Common myeloid progenitor, CD34-positive (primary cell): ENCODE data around the gene ZBTB25.

ENCODE experiments used
- CTCF ChIA-PET: fragments of 350-600 bp; sonication (Branson Sonifier 250); formaldehyde crosslinking; loops from one replicate; lab custom pipeline; 2021; ENCODE audit warnings: antibody characterized with exemption; lab: Charles Lee
- POLR2A ChIA-PET: fragments of 350-600 bp; sonication (Branson Sonifier 250); formaldehyde crosslinking; loops from one replicate; lab custom pipeline; 2021; ENCODE audit warnings: antibody characterized with exemption; lab: Charles Lee
- DNase-seq, 3 donors: peaks; one replicate each; pipeline versions ENCODE4 v3.0.0 to v3.0.0-alpha.2; 2013
- H3K27ac ChIP-seq, 2 experiments: 1 replicate in 1 of 2; 2 replicates in 1 of 2; pipeline ENCODE4 v1.7.0; 2013; ENCODE audit warnings: inconsistent platforms in 2 of 2, low read length in 2 of 2, mild to moderate bottlenecking in 2 of 2, low read depth in 1 of 2, moderate library complexity in 1 of 2; ENCODE audit not compliant: severe bottlenecking in 2 of 2, insufficient read depth in 1 of 2, poor library complexity in 1 of 2
- H3K27me3 ChIP-seq, 5 experiments: replicated peaks in 2 of 5; 1 replicate in 3 of 5; 2 replicates in 2 of 5; pipeline versions ENCODE4 v1.6.1 to v1.7.0; 2013; ENCODE audit warnings: low read length in 4 of 5, mild to moderate bottlenecking in 2 of 5, moderate library complexity in 2 of 5, inconsistent platforms in 1 of 5; ENCODE audit not compliant: insufficient read depth in 5 of 5, control insufficient read depth in 4 of 5
- H3K36me3 ChIP-seq, 4 experiments: 1 replicate in 2 of 4; 2 replicates in 2 of 4; pipeline versions ENCODE4 v1.6.1 to v1.7.0; 2013; ENCODE audit warnings: low read length in 3 of 4, control low read depth in 1 of 4, mild to moderate bottlenecking in 1 of 4; ENCODE audit not compliant: control insufficient read depth in 4 of 4, insufficient read depth in 4 of 4
- H3K4me1 ChIP-seq, 4 experiments: 1 replicate in 3 of 4; 2 replicates in 1 of 4; pipeline versions ENCODE4 v1.6.1 to v1.7.1; 2013; ENCODE audit warnings: low read length in 3 of 4, mild to moderate bottlenecking in 3 of 4, control low read depth in 1 of 4, inconsistent platforms in 1 of 4, moderate library complexity in 1 of 4; ENCODE audit not compliant: control insufficient read depth in 4 of 4, insufficient read depth in 4 of 4; ENCODE audit errors: control extremely low read depth in 1 of 4
- H3K4me3 ChIP-seq, 7 experiments: 1 replicate in 4 of 7; 2 replicates in 3 of 7; pipeline versions ENCODE4 v1.5.1 to v1.7.0; 2013; ENCODE audit warnings: mild to moderate bottlenecking in 7 of 7, low read length in 6 of 7, moderate library complexity in 6 of 7, inconsistent platforms in 2 of 7, low read depth in 2 of 7, control low read depth in 1 of 7; ENCODE audit not compliant: insufficient read depth in 4 of 7, control insufficient read depth in 1 of 7; ENCODE audit errors: extremely low read depth in 1 of 7
- H3K9me3 ChIP-seq, 5 experiments: 1 replicate in 4 of 5; 2 replicates in 1 of 5; pipeline versions ENCODE4 v1.6.1 to v1.7.1; 2013; ENCODE audit warnings: low read length in 4 of 5, mild to moderate bottlenecking in 2 of 5, inconsistent platforms in 1 of 5, low read depth in 1 of 5, moderate library complexity in 1 of 5; ENCODE audit not compliant: control insufficient read depth in 4 of 5, insufficient read depth in 2 of 5; ENCODE audit errors: control extremely low read depth in 1 of 5
- WGBS: methylation state at CpG from one replicate; pipeline ENCODE4 v1.1.5; 2013; ENCODE audit not compliant: insufficient coverage; 5-methylcytosine and 5-hydroxymethylcytosine counted together

Gene ZBTB25

DNA sequence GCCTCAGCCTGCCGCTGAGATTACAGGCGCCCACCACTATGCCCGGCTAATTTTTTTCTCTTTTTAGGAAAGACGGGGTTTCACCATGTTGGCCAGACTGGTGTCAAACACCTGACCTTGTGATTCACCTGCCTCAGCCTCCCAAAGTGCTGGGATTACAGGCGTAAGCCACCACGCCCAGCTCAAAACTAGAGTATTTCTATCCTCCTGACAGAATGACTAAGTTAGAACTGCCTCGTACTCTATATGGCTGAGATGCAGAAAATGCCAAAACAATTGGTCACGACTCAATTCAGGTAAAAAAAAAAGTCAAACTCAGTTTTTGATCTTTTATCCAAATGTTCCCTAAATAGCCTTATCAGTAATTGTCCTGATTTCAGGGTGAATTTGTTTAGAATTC lies 27.2 kb downstream of the ZBTB25 start:
- no peaks in the 10 kb centered on the region for H3K9me3 ChIP-seq
- POLR2A ChIA-PET: no interaction called here

DNA sequence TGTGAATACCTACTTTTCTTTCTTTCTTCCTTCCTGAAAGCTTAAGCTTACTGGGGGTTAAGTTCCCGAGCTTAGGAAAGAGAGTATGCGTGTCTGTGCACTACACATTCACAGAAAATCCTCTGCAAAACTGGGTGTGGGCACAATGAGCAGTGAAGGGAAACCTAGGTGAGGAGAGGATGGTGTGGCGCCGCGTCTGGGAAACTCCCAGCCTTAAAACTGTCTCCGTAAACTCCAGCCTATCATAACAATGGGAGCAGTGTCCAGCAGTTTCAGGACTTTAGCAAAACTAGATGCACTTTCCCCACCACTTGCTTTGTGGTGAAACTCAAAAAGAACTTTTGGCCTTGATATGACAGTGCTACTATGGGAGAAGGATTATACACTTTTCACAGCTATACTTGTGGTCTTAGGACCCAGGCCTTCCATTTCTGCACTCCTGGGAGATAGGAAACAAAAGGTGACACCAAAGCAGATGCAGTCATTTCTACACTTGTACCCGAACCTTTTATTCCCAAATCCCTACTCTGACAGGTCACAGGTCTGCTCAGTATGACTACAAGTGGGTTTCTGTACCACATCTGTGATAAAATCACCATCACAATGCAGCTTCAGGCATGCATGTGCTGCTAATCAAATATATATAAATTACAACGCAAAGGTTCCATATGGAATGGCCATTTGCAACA lies 27.9 kb downstream of the ZBTB25 start:
- Histone ChIP-seq H3K36me3 (peaks cover 0 to 6% (median 3%) of the 10 kb centered on the region in 4 experiments), H3K27me3 (no peaks in the 10 kb centered on the region), H3K27ac (no peak overlapping the region), H3K9me3 (no peaks in the 10 kb centered on the region), H3K4me3 (no peak overlapping the region), H3K4me1 (no peaks in the 10 kb centered on the region)
- POLR2A ChIA-PET: no interaction called here
- DNase-seq: no peak
- WGBS: 100% methylated on average over 2 of the region's 8 CpGs
- CTCF ChIA-PET: interaction anchor here (0.8 to 7.3 kb wide), 5 partner anchors 10 to 131 kb away, joined by 3 to 66 read pairs (median 9); no protein-coding TSS in a partner anchor

More for the DNA sequence above, 27.2 kb downstream of the ZBTB25 start:
- no peaks in the 10 kb centered on the region for H3K4me1 ChIP-seq
- no peak for DNase-seq
- WGBS: 98% methylated on average over 6 of the region's 8 CpGs
- H3K36me3 ChIP-seq: peaks cover 0 to 6% (median 3%) of the 10 kb centered on the region in 4 experiments
- CTCF ChIA-PET: interaction anchor here (0.8 to 7.3 kb wide), 5 partner anchors 9 to 132 kb away, joined by 3 to 66 read pairs (median 9); no protein-coding TSS in a partner anchor
- H3K27ac ChIP-seq: no peak overlapping the region
- H3K27me3 ChIP-seq: no peaks in the 10 kb centered on the region
- H3K4me3 ChIP-seq: no peak overlapping the region

DNA sequence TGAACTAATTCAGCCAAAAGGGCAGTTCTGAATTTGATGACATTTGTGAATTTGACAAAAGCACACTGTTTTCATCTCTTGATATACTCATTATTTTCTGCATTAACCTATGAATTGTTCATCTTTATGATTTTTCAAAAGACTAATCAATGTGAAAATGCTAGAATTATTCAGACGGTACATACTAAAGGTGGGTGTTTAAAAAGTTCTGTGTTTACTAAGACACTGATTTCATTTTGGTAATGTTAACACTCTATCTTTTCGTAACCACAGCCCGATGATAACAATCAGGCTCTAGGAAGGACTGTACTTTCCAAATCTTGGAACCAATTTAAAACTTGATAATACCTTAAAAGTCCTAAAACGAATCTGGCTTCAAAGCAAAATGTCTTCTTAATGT lies 28.9 kb downstream of the ZBTB25 start:
- DNase-seq: no peak
- ChIA-PET POLR2A (no interaction called here), CTCF (interaction anchor here (1.0 to 7.3 kb wide), 3 partner anchors 9 to 130 kb away, joined by 3 to 66 read pairs (median 3); no protein-coding TSS in a partner anchor)

DNA sequence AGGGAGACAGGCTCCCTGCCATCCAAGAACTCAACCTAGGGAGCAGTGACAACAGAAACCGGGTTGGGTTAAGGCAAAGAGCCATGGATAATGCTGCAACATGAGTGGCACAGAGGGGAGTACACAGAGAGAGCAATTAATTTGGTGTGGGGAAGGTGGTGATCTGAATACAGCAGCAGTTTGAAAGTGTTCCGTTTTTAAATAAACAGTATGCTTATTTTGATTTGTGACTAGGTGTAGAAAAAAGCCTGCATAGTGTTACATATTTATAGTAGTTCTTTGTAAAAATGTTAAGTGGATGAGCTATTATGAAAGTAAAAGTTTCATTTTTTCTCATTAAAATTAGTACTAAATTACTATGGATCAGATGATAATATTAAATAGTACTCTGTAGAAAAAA lies 29.6 kb downstream of the ZBTB25 start:
- H3K36me3 ChIP-seq: peaks cover 0 to 2% (median 0%) of the 10 kb centered on the region in 4 experiments
- H3K4me1 ChIP-seq: no peaks in the 10 kb centered on the region
- 94% methylated on average over 2 of the region's 2 CpGs for WGBS
- H3K4me3 ChIP-seq: no peak overlapping the region
- no peaks in the 10 kb centered on the region for H3K9me3 ChIP-seq
- POLR2A ChIA-PET: no interaction called here
- no peaks in the 10 kb centered on the region for H3K27me3 ChIP-seq
- DNase-seq: no peak
- CTCF ChIA-PET: interaction anchor here (1.0 to 1.1 kb wide), 3 partner anchors 9 to 130 kb away, joined by 3 read pairs; no protein-coding TSS in a partner anchor
- no peak overlapping the region for H3K27ac ChIP-seq

More for the DNA sequence above, 28.9 kb downstream of the ZBTB25 start:
- Histone ChIP-seq H3K27me3 (no peaks in the 10 kb centered on the region), H3K9me3 (no peaks in the 10 kb centered on the region), H3K36me3 (peaks cover 0 to 4% (median 0%) of the 10 kb centered on the region in 4 experiments), H3K4me3 (no peak overlapping the region), H3K27ac (no peak overlapping the region), H3K4me1 (no peaks in the 10 kb centered on the region)
- WGBS: 92% methylated on average over 2 of the region's 4 CpGs

DNA sequence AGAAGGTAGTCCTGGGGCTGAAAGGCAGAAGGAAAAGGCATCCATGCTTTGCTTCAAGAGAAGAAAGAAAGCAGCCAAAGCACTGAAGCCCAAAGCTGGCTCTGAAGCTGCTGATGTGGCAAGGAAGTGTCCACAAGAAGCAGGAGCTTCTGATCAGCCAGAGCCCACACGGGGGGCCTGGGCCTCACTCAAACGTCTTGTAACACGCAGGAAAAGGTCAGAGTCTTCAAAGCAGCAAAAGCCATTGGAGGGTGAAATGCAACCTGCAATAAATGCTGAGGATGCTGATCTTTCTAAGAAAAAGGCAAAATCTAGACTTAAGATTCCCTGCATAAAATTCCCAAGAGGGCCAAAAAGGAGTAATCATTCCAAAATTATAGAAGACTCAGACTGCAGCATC lies 35.2 kb downstream of the ZBTB25 start:
- Histone ChIP-seq H3K27me3 (no peaks in the 10 kb centered on the region), H3K9me3 (no peaks in the 10 kb centered on the region), H3K4me1 (peaks cover 11 to 16% (median 14%) of the 10 kb centered on the region in 4 experiments), H3K4me3 (no peak overlapping the region), H3K27ac (no peak overlapping the region), H3K36me3 (no peaks in the 10 kb centered on the region)
- CTCF ChIA-PET: interaction anchor here (0.6 to 2.0 kb wide), 3 partner anchors 10 to 125 kb away, joined by 3 to 10 read pairs (median 3); no protein-coding TSS in a partner anchor
- WGBS: 94% methylated on average over 3 of the region's 3 CpGs
- POLR2A ChIA-PET: no interaction called here
- no peak for DNase-seq

DNA sequence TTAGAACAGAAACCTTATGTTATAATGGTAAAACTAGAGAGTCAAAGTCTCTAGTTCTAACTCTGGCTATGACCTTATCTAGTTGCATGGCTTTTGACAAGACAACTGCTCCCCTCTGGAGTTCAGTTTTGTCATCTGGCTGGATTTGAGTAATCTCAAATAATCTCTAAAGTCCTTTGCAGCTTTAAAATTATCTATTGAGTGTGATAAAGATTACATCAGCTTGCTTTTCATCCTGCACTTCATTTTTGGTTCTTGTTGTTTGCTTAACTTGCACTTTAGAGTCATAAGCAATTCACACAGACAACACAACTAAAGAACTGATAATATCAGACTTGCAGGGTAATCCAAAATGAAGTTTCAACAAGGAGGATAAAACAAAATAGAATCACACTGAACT lies 36.1 kb downstream of the ZBTB25 start:
- CTCF ChIA-PET: interaction anchor here (1.0 to 2.5 kb wide), 6 partner anchors 9 to 80 kb away, joined by 3 to 14 read pairs (median 4); partner anchors contain the start of gene MTHFD1
- no peak overlapping the region for H3K4me3 ChIP-seq
- H3K9me3 ChIP-seq: no peaks in the 10 kb centered on the region
- H3K4me1 ChIP-seq: peaks cover 11 to 16% (median 14%) of the 10 kb centered on the region in 4 experiments
- DNase-seq: no peak
- H3K27me3 ChIP-seq: no peaks in the 10 kb centered on the region
- no peak overlapping the region for H3K27ac ChIP-seq
- POLR2A ChIA-PET: no interaction called here
- H3K36me3 ChIP-seq: no peaks in the 10 kb centered on the region

DNA sequence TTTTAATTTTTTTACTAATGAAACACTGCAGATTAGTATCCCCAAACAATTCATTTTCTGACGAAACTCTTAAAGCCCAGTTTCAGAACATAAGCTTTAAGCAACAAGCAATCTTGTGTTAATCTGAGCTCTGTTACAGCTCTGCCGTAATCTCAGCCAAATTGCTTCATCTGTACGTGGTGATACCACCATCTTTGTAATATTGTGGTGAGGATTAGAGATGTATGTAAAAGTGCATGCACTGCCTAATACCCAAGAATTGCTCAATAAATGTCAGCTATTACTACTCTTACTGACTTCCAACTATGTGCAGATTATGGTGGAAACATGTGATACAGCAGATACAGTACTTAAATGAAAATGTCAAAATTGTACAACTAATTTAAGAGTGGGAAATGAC lies 36.5 kb downstream of the ZBTB25 start:
- DNase-seq: no peak
- ChIA-PET POLR2A (no interaction called here), CTCF (interaction anchor here (1.0 to 2.5 kb wide), 6 partner anchors 9 to 79 kb away, joined by 3 to 14 read pairs (median 4); partner anchors contain the start of gene MTHFD1)
- H3K27ac ChIP-seq: no peak overlapping the region
- H3K27me3 ChIP-seq: no peaks in the 10 kb centered on the region
- no peaks in the 10 kb centered on the region for H3K9me3 ChIP-seq
- no peak overlapping the region for H3K4me3 ChIP-seq
- 90% methylated on average over 1 of the region's 3 CpGs for WGBS
- H3K4me1 ChIP-seq: peaks cover 11 to 16% (median 14%) of the 10 kb centered on the region in 4 experiments
- H3K36me3 ChIP-seq: peaks cover 0 to 3% (median 0%) of the 10 kb centered on the region in 4 experiments
